ENCODE data around the gene SPX. TPM values are rescaled to one million over a fixed set of nuclear protein-coding genes. Genes with fewer than 3 reads are reported as not detected.

SPX gene, protein sequence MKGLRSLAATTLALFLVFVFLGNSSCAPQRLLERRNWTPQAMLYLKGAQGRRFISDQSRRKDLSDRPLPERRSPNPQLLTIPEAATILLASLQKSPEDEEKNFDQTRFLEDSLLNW
- 0.89 and 1.2 TPM in 2 replicates for total RNA-seq

DNA sequence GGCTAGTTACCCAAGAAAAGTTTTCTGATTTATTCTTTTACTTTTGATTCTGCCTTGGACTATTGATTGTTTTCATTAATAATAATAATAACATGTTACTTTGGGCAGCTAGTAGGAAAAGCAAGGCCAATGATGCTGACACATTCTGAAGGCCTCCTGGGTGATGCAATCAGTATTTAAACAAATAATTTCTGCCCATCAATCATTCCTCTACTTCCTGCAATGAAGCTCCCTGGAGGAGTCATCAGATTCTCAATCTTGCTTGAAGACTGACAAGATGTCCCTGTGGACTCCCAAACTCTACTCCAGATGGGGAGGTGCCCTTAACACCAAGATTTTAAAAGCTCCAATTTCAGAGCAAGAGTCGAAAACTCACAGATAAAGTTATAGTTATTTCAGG lies at the start of gene SPX:
TSS of gene SPX (plus strand) at position 244 of the 400 bp plus-strand sequence. CDS start 177 bp downstream, outside the sequence.

DNA sequence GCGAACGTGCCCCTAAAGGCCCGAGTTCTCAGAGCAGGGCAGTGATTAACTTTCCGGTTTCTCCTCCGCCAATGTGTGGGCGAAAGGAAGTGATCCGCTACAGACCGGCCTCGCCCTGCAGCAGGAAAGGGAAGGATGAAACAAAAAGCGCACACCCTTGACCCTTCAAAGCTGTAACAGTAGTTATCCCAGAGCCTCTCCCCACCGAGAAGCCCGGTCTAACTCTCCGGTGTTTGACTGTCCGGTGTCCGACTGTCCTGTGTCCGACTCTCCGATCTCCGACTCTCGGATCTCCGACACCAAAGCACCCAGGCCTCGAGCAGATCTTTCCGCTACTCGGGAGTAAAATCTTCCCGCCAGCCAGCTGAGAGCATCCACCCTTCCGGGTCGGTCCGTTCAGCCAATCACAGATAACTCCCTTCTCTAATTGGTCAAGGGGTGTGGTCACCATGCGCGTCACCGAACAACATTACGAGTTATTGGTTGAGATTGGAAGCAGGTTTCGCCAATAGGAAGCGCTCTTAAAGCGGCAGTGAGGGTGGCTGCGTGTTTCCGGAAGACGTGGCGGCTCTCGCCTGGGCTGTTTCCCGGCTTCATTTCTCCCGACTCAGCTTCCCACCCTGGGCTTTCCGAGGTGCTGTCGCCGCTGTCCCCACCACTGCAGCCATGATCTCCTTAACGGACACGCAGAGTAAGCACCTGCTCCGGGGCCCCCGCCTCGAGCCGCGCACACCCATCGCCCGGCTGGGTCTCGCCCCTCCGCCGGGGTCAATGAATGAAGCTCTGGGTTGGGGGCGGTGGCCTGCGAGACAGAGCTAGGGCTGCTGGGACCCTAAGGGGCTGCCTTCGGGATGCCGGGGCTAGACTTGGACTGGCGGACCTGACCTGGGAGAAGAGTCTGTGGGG lies 24.6 kb upstream of the SPX start, which contains the start of the genes GOLT1B and RECQL:
TSS of gene GOLT1B (plus strand) at position 532 of the 906 bp plus-strand sequence. CDS start at position 667, 135 bp downstream.
TSS of gene RECQL (minus strand) at position 378 of the 906 bp plus-strand sequence. CDS start 2,065 bp downstream, outside the sequence.

Other genes starting within 250 kb of the SPX start
- gene SLCO1A2, start 191.4 kb upstream of the SPX start, total RNA-seq: not detected in 2 replicates
- gene IAPP, start 153.4 kb upstream of the SPX start, total RNA-seq: not detected in 2 replicates
- gene PYROXD1, start 88.6 kb upstream of the SPX start, total RNA-seq: 14.1 and 16.5 TPM in 2 replicates
- 99.2 and 112 TPM in 2 replicates for gene RECQL, start 24.7 kb upstream of the SPX start, total RNA-seq
- 62.6 and 66.6 TPM in 2 replicates for gene GOLT1B, start 24.5 kb upstream of the SPX start, total RNA-seq
- gene GYS2, start 78.6 kb downstream of the SPX start, total RNA-seq: not detected in 2 replicates
- 843 and 886 TPM in 2 replicates for gene LDHB, start 131.5 kb downstream of the SPX start, total RNA-seq
- 4.6 and 5.0 TPM in 2 replicates for gene KCNJ8, start 248.4 kb downstream of the SPX start, total RNA-seq